Prostate gland (tissue), 2 donors: ENCODE data around the gene SPDYE6. TPM values are rescaled to one million over a fixed set of nuclear protein-coding genes. Genes with fewer than 3 reads are reported as not detected.

ENCODE experiments used
- DNase-seq: peaks from one replicate; pipeline ENCODE4 v3.0.0-alpha.2; 2019; ENCODE audit warnings: low spot score
- H3K27ac ChIP-seq, 2 donors: fragments of 200-600 bp; sonication (generic); 2 replicates each; pipeline ENCODE4 v1.5.1; 2017 to 2019
- H3K27me3 ChIP-seq: fragments of 200-600 bp; sonication (generic); replicated peaks from 2 replicates; pipeline ENCODE4 v1.5.1; 2019; ENCODE audit not compliant: insufficient read depth
- H3K36me3 ChIP-seq, 2 donors: fragments of 200-600 bp; sonication (generic); 1 replicate in 1 of 2; 2 replicates in 1 of 2; pipeline versions ENCODE4 v1.5.1 to v1.8.1; 2017 to 2019
- H3K4me1 ChIP-seq: fragments of 200-600 bp; sonication (generic); replicated peaks from 2 replicates; pipeline ENCODE4 v1.5.1; 2019
- H3K4me3 ChIP-seq, 2 donors: fragments of 200-600 bp; sonication (generic); 2 replicates each; pipeline ENCODE4 v1.5.1; 2017 to 2019
- H3K9me3 ChIP-seq: fragments of 200-600 bp; sonication (generic); 2 replicates; pipeline ENCODE4 v1.5.1; 2017
- CTCF ChIP-seq, 4 experiments: fragments of 200-600 bp in 2 of 4; fragments of 450-650 bp in 2 of 4; sonication (generic) in 2 of 4; IDR thresholded peaks; 1 replicate in 3 of 4; 2 replicates in 1 of 4; pipeline ENCODE4 v1.5.1; 2016 to 2019; ENCODE audit warnings: antibody characterized with exemption in 4 of 4, mild to moderate bottlenecking in 2 of 4, moderate library complexity in 2 of 4
- POLR2A ChIP-seq: fragments of 450-650 bp; IDR thresholded peaks from one replicate; pipeline ENCODE4 v1.6.1; 2016; ENCODE audit warnings: antibody characterized with exemption, mild to moderate bottlenecking
- POLR2AphosphoS5 ChIP-seq: sonication (generic); formaldehyde crosslinking; IDR thresholded peaks from one replicate; pipeline ENCODE4 v1.6.1; 2017; ENCODE audit warnings: antibody characterized with exemption
- WGBS: methylation state at CpG from one replicate; pipeline ENCODE4 v1.1.5; 2018; 5-methylcytosine and 5-hydroxymethylcytosine counted together
- intact Hi-C: fragments of 100-400 bp; cut with DNase I; formaldehyde crosslinking; loops from one replicate; pipeline ENCODE4 v1.14.2; 2022
- total RNA-seq, 2 donors: library from RNA; depleted of rRNA; stranded (reverse); fragments of >200 nt; gene quantifications; one replicate each; pipeline ENCODE4 v1.1.0, GENCODE V29; 2016

The SPDYE6 gene
- total RNA-seq, 2 donors from 2014 or later, result 0.85 TPM; not detected in 1

GRCh38 chr7:102322202-102322715, 34.0 kb downstream of the SPDYE6 start:
- H3K36me3 ChIP-seq, result no peaks in the 10 kb centered on the region
- H3K27me3 ChIP-seq, result no peaks in the 10 kb centered on the region
- TF ChIP-seq CTCF (IDR thresholded peaks at IDR 0.05), result no peak
- TF ChIP-seq POLR2A, result no peak
- TF ChIP-seq POLR2AphosphoS5, result no peak
- no peak for DNase-seq
- H3K27ac ChIP-seq, result no peak overlapping the region
- no peak overlapping the region for H3K4me3 ChIP-seq
- WGBS, result 83% methylated on average over 8 of the region's 8 CpGs
- no peaks in the 10 kb centered on the region for H3K9me3 ChIP-seq
- H3K4me1 ChIP-seq, result no peaks in the 10 kb centered on the region
- intact Hi-C loops, result no loop called here

- no peaks in the 10 kb centered on the region for H3K36me3 ChIP-seq
- no peak overlapping the region for H3K27ac ChIP-seq
- DNase-seq, result no peak
- no peaks in the 10 kb centered on the region for H3K27me3 ChIP-seq
- H3K4me1 ChIP-seq, result no peaks in the 10 kb centered on the region
- 45% methylated on average over 68 of the region's 73 CpGs for WGBS
- H3K4me3 ChIP-seq, result no peak overlapping the region
- intact Hi-C loops, result no loop called here
- no peaks in the 10 kb centered on the region for H3K9me3 ChIP-seq
- TF ChIP-seq POLR2A (no peak), POLR2AphosphoS5 (no peak), CTCF (IDR thresholded peaks at IDR 0.05) (no peak)
Measured at GRCh38 chr7:102321351-102322201, 34.7 kb downstream of the SPDYE6 start.

- Histone ChIP-seq H3K27me3 (no peaks in the 10 kb centered on the region), H3K27ac (no peak overlapping the region), H3K36me3 (no peaks in the 10 kb centered on the region), H3K4me1 (no peaks in the 10 kb centered on the region), H3K9me3 (no peaks in the 10 kb centered on the region), H3K4me3 (no peak overlapping the region)
- TF ChIP-seq CTCF (IDR thresholded peaks at IDR 0.05) (no peak), POLR2A (no peak), POLR2AphosphoS5 (no peak)
- 82% methylated on average over 37 of the region's 37 CpGs for WGBS
- intact Hi-C loops, result no loop called here
- DNase-seq, result no peak
Measured at GRCh38 chr7:102320601-102321350, 35.5 kb downstream of the SPDYE6 start.

- TF ChIP-seq CTCF (IDR thresholded peaks at IDR 0.05), result no peak
- no peak for TF ChIP-seq POLR2A
- TF ChIP-seq POLR2AphosphoS5, result no peak
- 98% methylated on average over 14 of the region's 14 CpGs for WGBS
- Histone ChIP-seq H3K4me3 (no peak overlapping the region), H3K27me3 (no peaks in the 10 kb centered on the region), H3K4me1 (no peaks in the 10 kb centered on the region), H3K36me3 (no peaks in the 10 kb centered on the region), H3K9me3 (no peaks in the 10 kb centered on the region), H3K27ac (no peak overlapping the region)
- no peak for DNase-seq
- intact Hi-C loops, result no loop called here
Measured at GRCh38 chr7:102320181-102320580, 36.1 kb downstream of the SPDYE6 start.
